Measurements from ENCODE around the gene JAKMIP1.
A peak's percentile ranks its signal among the peaks of the same experiment; 100 is the strongest.

Gene JAKMIP1

DNA sequence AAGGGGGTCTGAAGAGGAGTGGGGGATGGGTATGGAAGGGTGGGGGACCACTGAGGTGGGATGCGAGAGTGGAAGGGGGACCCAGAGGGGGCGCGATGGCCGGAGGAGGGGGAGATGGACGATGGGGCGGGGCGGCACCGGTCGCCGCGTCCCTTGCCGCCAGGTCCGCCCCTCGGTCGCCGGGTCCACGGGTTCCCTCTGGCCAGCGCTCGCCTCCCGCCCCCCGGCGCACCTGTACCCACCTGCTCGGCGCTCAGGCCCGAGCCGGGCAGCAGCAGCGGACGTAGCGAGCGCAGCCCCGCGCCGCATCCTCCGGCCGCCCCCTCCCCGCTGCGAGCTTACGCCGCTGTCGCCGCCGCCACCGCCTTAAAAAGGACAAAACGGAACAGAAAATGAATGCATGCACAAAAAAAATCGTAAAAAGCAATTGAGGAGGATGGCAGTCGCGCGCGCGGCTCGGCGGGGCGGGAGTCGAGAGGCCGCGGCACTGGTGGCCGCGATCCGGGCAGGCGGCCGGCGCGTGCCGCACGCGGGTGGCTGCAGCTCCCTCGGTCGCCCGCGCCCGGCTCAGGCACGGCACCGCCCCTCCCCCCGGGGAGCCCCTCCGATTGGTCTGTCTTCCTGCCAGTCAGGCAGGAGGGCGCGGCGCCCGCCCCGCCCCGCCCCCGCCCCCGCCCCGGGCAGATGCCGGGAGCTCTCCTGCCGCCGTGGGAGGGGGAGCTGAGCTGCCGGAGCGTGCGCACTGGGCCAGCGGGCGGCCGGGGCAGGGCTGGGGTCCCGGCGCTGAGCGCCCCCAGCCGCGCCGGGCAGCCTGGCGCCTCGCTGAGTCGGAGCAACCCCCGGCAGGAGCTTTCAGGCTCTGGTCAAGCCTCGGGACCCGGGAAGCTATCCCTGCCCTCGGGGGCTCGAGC is at the start of gene JAKMIP1:
TSS of gene JAKMIP1 (minus strand) at position 539 of the 911 bp plus-strand sequence. CDS start 87,699 bp downstream, outside the sequence.
- DNase-seq (ENCODE audit: low read depth) = peak; percentile 74

GRCh38 chr4:6248394-6248793 is 48.0 kb upstream of the JAKMIP1 start:
- no peak for DNase-seq (ENCODE audit: low read depth)

GRCh38 chr4:6246170-6246634 is 45.9 kb upstream of the JAKMIP1 start:
- no peak for DNase-seq (ENCODE audit: low read depth)

DNA sequence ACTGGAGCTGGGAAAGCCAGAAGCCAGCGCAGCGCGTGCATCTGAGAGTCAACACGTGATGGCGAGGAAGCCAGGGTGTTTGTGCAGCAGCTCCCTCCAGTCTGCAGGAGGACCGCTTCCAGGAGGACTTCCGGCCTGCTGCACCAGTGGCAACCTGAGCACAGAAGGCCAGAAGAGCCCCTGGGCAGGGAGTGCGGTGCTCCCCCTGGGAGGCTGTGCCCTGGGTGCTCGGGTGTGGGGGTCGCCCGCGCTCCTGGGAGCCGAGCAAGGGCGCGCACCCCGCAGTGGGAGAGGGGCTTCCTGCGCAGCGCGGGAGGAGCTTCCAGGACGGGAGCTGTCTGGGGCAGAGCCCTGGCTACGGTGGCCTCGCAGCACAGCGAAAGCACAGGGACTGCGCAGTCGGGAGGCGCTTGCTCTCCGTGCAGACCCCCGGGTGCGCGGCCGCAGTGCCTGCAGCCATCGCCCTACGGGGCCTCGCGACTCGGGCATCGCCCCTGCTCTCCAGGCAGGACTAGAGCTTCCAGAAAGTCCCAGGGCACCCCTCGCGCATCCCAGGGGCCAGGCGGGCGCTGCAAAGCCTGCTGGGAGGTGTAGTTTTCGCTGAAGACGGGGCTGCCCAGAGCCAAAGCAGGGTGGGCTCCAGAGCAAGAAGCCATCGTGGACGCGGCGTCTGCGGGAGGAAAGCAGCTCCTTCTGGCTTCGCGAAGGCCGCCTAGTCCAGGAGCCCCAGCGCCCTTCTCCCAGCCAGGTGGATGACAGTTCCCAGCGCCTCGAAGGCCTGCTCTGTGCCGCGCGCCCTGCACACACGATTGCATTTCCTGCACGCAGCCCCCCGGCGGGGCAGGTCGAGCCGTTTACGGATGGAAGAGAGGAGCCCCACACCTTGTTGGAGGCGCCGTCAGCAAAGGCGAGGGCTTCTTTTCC is 45.2 kb upstream of the JAKMIP1 start:
- no peak for DNase-seq (ENCODE audit: low read depth)

GRCh38 chr4:6242271-6243029 is 42.1 kb upstream of the JAKMIP1 start:
- DNase-seq (ENCODE audit: low read depth) = no peak

DNA sequence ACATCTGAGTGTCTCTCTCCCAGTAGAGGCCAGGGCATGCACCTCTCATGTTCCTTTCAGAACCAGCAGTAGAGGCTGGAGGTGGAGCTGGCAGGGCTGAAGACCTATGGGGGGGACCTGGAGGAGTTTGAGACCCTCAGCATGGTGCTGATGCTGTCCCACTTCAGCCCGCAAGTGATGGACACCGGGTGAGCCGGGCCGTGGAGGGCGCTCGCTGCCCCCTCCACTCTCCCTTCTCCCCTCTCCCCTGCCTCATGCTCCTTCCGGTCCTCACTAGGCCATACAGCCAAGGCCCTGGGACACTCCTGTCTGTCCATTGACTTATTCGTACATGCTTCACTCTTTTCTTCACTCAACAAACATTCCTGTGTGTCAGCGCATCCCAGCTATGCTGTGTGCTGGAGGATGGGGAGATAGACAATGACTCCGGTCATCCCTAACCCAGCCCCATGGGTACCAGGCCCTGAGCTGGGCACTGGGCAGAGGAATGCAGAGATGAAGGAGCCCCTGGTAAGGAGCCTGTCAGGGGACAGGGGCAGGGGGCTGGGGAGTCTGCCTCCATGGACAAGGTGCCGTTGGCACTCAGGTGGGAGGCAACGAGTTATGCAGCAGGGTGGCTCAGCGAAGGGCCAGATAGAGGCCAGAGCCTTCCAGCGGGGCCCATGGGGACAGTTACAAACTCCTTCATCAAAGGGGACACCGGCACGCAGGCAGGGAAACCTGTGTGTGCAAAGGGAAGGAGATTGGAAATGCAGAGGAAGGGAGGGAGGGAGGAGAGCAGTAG is 40.9 kb upstream of the JAKMIP1 start:
- no peak for DNase-seq (ENCODE audit: low read depth)

GRCh38 chr4:6239968-6240367 is 39.6 kb upstream of the JAKMIP1 start:
- DNase-seq (ENCODE audit: low read depth) = no peak

DNA sequence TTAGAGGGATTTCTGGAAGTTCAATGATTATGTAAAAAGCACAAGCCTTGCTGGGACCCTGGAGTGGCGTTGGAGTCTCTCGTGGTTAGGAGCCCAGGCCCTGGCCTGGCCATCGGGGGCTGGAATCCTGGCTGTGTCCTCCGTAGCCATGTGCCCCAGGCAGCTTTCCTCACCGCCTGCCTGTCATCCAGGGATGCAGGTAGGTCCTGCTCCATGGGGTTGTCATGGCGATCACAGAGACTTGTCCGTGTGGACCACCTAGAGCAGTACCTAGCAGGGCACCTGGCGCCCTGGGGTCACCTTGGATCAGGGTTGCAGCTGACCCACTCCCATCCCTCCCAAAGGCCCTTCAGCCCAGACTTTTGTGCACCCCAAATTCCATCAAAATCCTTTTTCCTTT is 39.1 kb upstream of the JAKMIP1 start:
- DNase-seq (ENCODE audit: low read depth) = no peak

DNA sequence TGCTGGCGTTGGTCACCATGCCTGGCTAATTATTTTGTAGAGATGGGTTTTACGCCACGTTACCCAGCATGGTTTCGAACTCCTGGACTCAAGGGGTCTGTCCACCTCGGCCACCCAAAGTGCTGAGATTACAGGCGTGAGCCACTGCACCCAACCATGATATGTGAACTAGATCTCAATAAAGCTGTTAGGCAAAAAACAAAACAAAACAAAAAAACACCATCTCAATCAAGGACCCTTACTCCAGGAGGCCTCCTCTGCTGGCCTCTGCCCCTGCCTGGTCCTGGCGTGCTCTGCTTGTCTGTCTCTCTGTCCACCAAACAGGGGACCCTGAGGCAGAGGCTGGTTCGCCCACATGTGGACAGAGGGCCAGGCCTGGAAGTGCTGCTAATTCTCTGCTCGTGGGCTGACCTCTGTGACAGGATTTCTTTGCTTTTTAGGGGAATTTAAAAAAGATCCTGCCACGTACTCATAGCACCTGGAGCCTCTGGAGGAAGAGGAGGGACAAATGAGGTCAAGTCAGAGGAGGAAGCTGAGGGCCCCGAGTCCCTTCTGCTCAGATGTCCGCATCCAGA is 36.6 kb upstream of the JAKMIP1 start:
- no peak for DNase-seq (ENCODE audit: low read depth)

DNA sequence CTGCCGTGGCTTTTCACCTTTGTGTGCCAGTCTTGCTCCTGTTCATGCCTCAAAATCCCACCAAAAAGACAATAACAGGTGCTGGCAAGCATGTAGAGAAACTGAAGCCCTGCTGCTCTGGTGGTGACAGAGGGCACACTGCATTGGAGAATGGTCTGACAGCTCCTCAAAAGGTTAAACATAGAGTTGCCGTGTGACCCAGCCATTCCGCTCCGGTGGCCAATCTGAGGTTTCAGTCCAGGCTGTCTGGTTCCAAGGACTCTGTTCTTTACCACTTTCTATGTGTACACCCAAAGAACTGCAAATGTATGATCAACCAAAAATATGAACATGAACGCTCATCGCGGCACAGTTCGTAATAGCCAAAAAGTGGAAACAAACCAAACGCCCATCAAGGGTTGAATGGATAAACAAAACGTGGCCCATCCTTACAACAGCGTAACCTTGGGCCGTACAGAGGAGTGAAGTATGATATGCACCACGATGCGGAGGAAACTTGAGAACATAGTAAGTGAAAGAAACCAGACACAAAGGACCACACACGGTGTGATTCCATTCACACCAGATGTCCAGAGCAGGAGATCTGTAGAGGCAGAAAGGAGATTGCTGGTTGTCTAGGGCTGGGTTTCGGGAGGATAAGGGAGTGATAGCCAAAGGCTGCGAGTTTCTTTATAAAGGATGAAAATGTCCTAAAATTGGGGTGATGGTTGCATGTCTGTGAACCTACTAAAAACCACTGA is 35.7 kb upstream of the JAKMIP1 start:
- DNase-seq (ENCODE audit: low read depth) = no peak

GRCh38 chr4:6235012-6235411 is 34.7 kb upstream of the JAKMIP1 start:
- no peak for DNase-seq (ENCODE audit: low read depth)

DNA sequence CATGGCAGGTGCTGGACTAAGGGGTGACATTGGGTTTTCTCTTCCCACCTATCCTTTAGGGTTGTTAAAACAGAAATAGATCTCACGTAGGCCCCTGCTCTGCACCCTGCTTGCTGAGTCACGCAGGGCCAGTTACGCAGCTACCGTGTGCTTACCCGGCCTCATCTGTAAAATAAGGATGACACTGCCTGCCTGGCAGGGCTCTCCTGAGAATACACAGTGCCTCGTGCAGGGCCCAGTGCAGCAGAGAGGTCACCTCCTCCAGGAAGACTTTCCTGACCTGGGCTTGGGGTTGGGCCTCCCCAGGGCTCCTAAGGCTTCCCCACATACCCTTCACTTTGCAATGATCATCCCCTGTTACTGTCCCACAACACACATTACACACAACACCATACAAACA is 33.6 kb upstream of the JAKMIP1 start:
- DNase-seq (ENCODE audit: low read depth) = no peak

- DNase-seq (ENCODE audit: low read depth) = no peak
These were observed 32.8 kb upstream of the JAKMIP1 start for GRCh38 chr4:6232836-6233785.

- DNase-seq (ENCODE audit: low read depth) = no peak
These were observed 31.4 kb upstream of the JAKMIP1 start for GRCh38 chr4:6231663-6232165.

DNA sequence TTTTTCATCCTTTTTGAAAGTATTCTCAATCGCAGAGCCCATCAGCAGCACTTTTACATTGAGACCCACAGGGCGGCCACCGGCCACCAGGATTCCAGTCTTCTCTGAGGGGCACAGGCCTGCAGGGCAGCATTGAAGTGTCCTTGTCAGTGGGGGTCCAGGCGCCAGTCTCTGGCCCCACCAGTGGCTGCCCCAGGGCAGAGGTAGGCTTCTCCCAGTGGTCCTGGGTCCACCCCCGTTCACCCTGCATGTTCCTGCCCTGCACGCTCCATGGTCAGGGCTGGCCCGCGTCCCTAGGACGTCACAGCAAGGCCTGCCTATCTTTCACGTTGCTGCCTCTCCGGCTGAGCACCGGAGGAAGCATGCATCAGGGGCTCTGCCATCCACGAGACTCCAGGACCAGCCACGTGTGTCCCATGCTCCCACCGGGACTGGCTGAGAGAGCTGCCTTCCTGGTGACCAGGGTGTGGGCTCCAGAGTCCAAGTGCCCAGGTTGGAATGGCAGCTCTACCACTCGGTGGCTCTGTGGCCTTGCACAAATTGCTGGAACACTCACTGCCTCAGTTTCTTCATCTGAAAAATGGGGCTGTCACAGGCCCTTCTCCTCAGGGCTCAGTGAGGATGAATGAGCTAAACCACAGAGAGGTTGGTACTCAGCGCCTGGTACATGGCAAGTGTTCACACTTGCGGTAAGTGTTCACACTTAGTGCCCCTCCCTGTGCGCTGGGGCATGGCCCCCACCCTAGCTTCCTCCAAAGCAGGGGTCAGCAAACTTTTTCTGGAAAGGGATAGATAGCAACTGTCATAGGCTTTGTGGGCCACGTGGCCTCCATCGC is 30.7 kb upstream of the JAKMIP1 start:
- DNase-seq (ENCODE audit: low read depth) = no peak

DNA sequence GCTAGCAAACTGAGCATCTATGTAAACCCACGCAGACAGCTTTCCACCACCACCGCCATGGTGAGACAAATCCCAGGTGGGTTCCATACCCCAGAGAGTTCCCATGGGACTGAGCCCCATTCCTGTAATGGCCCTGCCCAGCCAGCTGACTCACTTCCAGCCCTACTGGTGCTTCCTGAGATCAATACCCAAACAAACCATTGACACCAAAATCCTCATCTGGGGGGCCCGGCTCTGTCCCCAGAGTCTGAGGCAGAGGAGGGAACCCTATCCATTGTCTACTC is 30.1 kb upstream of the JAKMIP1 start:
- no peak for DNase-seq (ENCODE audit: low read depth)

DNA sequence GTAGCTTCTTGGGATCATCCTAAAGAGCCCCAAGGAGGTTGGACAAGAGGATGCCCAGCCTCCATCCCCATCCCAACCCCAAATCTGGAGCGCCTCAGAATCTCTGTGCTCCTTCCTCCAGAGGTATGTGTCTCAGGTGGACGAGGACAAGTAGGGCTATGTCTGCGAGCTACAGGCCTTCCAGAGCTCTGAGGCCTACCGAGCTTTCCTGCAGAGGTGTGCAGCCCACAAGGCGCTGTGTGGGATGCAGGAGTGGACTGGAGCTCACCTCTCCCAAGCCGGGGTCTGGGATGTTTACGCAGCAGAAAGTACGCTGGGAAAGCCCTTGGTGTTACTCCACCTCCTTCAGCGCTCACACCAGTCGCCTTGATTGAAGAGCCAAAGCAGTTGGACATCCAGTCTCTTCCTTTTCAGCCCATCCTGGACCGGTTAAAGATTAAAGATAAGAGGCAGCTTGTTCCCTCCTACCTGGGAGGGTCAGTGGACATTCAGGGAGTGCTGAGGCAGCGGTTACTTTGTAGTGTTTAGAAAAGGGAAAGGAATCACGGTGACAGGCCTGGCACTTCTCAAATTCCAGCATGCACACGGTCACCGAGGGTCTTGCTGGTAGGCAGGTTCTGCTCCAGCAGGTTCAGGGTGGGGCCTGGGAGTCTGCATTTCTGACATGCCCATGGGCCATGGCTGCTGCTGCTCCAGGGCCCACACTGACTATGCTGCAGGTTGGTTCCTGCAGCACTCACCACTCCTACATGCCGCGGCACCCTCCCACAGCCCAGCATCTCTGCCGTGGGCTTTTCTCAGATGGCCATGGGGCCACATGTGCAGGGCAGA is 29.5 kb upstream of the JAKMIP1 start:
- no peak for DNase-seq (ENCODE audit: low read depth)
